Measurements from ENCODE around the gene KLF3.

KLF3 gene

GRCh38 chr4:38675146-38676121, 11.4 kb downstream of the KLF3 start:
- peak; percentile 26 to 47 for DNase-seq

- no peak for DNase-seq
Observed at GRCh38 chr4:38676986-38677385, 13.0 kb downstream of the KLF3 start.

GRCh38 chr4:38677441-38677840, 13.4 kb downstream of the KLF3 start:
- DNase-seq = no peak

- DNase-seq = no peak
Observed at GRCh38 chr4:38678078-38678477, 14.1 kb downstream of the KLF3 start.

GRCh38 chr4:38679921-38680320, 15.9 kb downstream of the KLF3 start:
- DNase-seq = no peak

- DNase-seq = no peak
Observed at GRCh38 chr4:38681281-38681991, 17.4 kb downstream of the KLF3 start.

- DNase-seq = no peak
Observed at GRCh38 chr4:38682336-38682735, 18.3 kb downstream of the KLF3 start.

GRCh38 chr4:38683276-38683675, 19.3 kb downstream of the KLF3 start:
- DNase-seq = no peak

GRCh38 chr4:38684271-38684670, 20.3 kb downstream of the KLF3 start:
- DNase-seq = no peak

GRCh38 chr4:38684951-38685844, 21.2 kb downstream of the KLF3 start:
- no peak for DNase-seq

- no peak for DNase-seq
Observed at GRCh38 chr4:38686682-38687081, 22.7 kb downstream of the KLF3 start.

- DNase-seq = no peak
Observed at GRCh38 chr4:38687571-38688011, 23.6 kb downstream of the KLF3 start.

GRCh38 chr4:38688676-38689355, 24.8 kb downstream of the KLF3 start:
- DNase-seq = no peak

- DNase-seq = no peak
Observed at GRCh38 chr4:38691251-38692008, 27.4 kb downstream of the KLF3 start.

- no peak for DNase-seq
Observed at GRCh38 chr4:38692421-38692820, 28.4 kb downstream of the KLF3 start.

GRCh38 chr4:38693569-38693968, 29.6 kb downstream of the KLF3 start:
- DNase-seq = no peak

GRCh38 chr4:38694330-38694729, 30.3 kb downstream of the KLF3 start:
- no peak for DNase-seq

- no peak for DNase-seq
Observed at GRCh38 chr4:38695809-38696208, 31.8 kb downstream of the KLF3 start.

GRCh38 chr4:38696697-38697096, 32.7 kb downstream of the KLF3 start:
- DNase-seq = no peak

GRCh38 chr4:38698176-38698575, 34.2 kb downstream of the KLF3 start:
- DNase-seq = no peak

GRCh38 chr4:38699112-38699511, 35.1 kb downstream of the KLF3 start:
- DNase-seq = no peak

GRCh38 chr4:38703635-38704034, 39.6 kb downstream of the KLF3 start:
- no peak for DNase-seq
